HEK293T (cell line): ENCODE results near the gene ROR1.

Source experiments
- CTCF ChIA-PET: fragments of 350-600 bp; formaldehyde crosslinking; extraction: SDS; loops from one replicate; lab custom pipeline; 2021; ENCODE audit warnings: antibody characterized with exemption, inconsistent platforms; lab: Yijun Ruan, JAX
- POLR2A ChIA-PET: fragments of 350-600 bp; formaldehyde crosslinking; extraction: SDS; loops from one replicate; lab custom pipeline; 2020; ENCODE audit warnings: antibody characterized with exemption, inconsistent platforms; lab: Yijun Ruan, JAX
- DNase-seq: peaks from one replicate; pipeline ENCODE4 v3.0.0; 2012; ENCODE audit warnings: mixed read lengths; ENCODE audit errors: extremely low spot score
- ARNT ChIP-seq: fragments of 450-650 bp; IDR thresholded peaks from 2 replicates; pipeline ENCODE4 v1.6.1; 2017; ENCODE audit warnings: mild to moderate bottlenecking
- BHLHE40 ChIP-seq: fragments of 450-650 bp; IDR thresholded peaks from 2 replicates; pipeline ENCODE4 v1.6.1; 2016; ENCODE audit warnings: mild to moderate bottlenecking, moderate library complexity, borderline replicate concordance
- CTBP1 ChIP-seq: fragments of 450-650 bp; IDR thresholded peaks from 2 replicates; pipeline ENCODE4 v1.6.1; 2016; ENCODE audit warnings: borderline replicate concordance
- ELF4 ChIP-seq: fragments of 450-650 bp; IDR thresholded peaks from 2 replicates; pipeline ENCODE4 v1.6.1; 2017; ENCODE audit warnings: antibody characterized with exemption
- FOXA1 ChIP-seq: fragments of 450-650 bp; IDR thresholded peaks from 2 replicates; pipeline ENCODE4 v1.6.1; 2016; ENCODE audit warnings: mild to moderate bottlenecking
- FOXK2 ChIP-seq: fragments of 450-650 bp; IDR thresholded peaks from 2 replicates; pipeline ENCODE4 v1.6.1; 2016; ENCODE audit warnings: mild to moderate bottlenecking
- FOXM1 ChIP-seq: fragments of 450-650 bp; IDR thresholded peaks from 2 replicates; pipeline ENCODE4 v1.6.1; 2017; ENCODE audit warnings: mild to moderate bottlenecking, borderline replicate concordance
- HDGF ChIP-seq: fragments of 450-650 bp; IDR thresholded peaks from 2 replicates; pipeline ENCODE4 v1.6.1; 2017; ENCODE audit warnings: antibody characterized with exemption, borderline replicate concordance
- L3MBTL2 ChIP-seq: fragments of 450-650 bp; conservative IDR thresholded peaks from 2 replicates; pipeline ENCODE4 v1.6.1; 2016; ENCODE audit warnings: mild to moderate bottlenecking
- LEF1 ChIP-seq: fragments of 450-650 bp; IDR thresholded peaks from 2 replicates; pipeline ENCODE4 v1.6.1; 2017; ENCODE audit warnings: mild to moderate bottlenecking, borderline replicate concordance
- NFRKB ChIP-seq: fragments of 450-650 bp; IDR thresholded peaks from 2 replicates; pipeline ENCODE4 v1.6.1; 2016; ENCODE audit warnings: mild to moderate bottlenecking, moderate library complexity
- PKNOX1 ChIP-seq: fragments of 450-650 bp; IDR thresholded peaks from 2 replicates; pipeline ENCODE4 v1.6.1; 2016
- SP1 ChIP-seq: fragments of 450-650 bp; IDR thresholded peaks from 2 replicates; pipeline ENCODE4 v1.6.1; 2017
- SUZ12 ChIP-seq: fragments of 450-650 bp; IDR thresholded peaks from 2 replicates; pipeline ENCODE4 v1.6.1; 2016; ENCODE audit warnings: mild to moderate bottlenecking
- TARDBP ChIP-seq: fragments of 450-650 bp; IDR thresholded peaks from 2 replicates; pipeline ENCODE4 v1.6.1; 2016
- ZNF384 ChIP-seq: fragments of 450-650 bp; IDR thresholded peaks from 2 replicates; pipeline ENCODE4 v1.6.1; 2016

Gene ROR1

DNA sequence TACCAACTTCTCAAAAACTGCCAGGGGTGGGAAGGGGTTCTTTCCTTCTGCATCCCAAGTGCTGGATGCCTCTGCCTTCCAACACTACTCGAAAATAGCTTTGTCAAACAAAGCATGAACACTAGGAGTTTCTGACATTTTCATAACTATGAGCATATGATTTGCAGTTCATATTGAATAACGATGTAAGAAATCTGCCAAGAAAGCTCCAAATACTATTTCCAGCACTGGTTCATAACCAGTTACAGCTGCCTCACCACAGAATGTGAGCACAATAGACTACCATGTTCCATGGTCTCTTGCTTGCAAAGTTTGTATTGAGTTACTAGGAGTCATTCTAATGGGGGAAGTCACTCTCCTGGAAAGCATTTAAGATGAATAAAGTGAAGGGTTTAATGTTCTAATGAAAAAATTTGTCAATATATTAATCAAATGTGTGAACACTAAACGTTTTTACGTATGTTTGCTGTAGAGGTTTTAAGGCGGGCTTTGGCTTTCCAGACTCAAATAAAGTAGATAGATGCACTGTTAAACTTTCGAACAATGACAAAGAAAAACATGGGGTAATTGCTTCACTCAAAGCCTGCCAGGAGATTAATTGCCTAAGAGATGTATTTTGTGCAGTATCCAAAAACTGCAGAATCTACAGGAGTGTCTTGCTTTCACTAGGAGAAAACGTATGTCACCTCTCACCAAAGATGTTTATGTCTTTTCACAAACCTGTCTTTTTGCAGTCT is 351.1 kb downstream of the ROR1 start:
- POLR2A ChIA-PET = no interaction called here
- no peak for DNase-seq
- CTCF ChIA-PET = interaction anchor here (0.6 to 1.1 kb wide), 2 partner anchors 12 to 40 kb away, joined by 5 to 8 read pairs; no protein-coding TSS in a partner anchor
- TF ChIP-seq NFRKB (no peak), HDGF (no peak), SP1 (no peak), ARNT (no peak), CTBP1 (no peak), PKNOX1 (peak; percentile 72)

- TF ChIP-seq ZNF384 (no peak), BHLHE40 (no peak), SUZ12 (no peak), SP1 (no peak), TARDBP (no peak), HDGF (no peak), L3MBTL2 (no peak), ARNT (no peak), LEF1 (no peak), NFRKB (no peak), CTBP1 (no peak), FOXK2 (no peak), FOXA1 (no peak), PKNOX1 (no peak), FOXM1 (no peak), ELF4 (no peak)
- no peak for DNase-seq
- ChIA-PET CTCF (interaction anchor here (0.5 to 0.8 kb wide), 2 partner anchors 11 to 19 kb away, joined by 3 read pairs; no protein-coding TSS in a partner anchor), POLR2A (no interaction called here)
Observed at GRCh38 chr1:64126581-64126980, 352.8 kb downstream of the ROR1 start.

GRCh38 chr1:64127297-64127696 is 353.5 kb downstream of the ROR1 start:
- CTCF ChIA-PET = interaction anchor here (0.5 kb wide), 1 partner anchor 19 kb away, joined by 3 read pairs; no protein-coding TSS in a partner anchor
- no peak for DNase-seq
- TF ChIP-seq FOXM1 (no peak), ZNF384 (no peak), FOXA1 (no peak), ARNT (no peak), FOXK2 (no peak), CTBP1 (no peak), ELF4 (no peak), SP1 (no peak), TARDBP (no peak), L3MBTL2 (no peak), LEF1 (no peak)
- POLR2A ChIA-PET = no interaction called here

DNA sequence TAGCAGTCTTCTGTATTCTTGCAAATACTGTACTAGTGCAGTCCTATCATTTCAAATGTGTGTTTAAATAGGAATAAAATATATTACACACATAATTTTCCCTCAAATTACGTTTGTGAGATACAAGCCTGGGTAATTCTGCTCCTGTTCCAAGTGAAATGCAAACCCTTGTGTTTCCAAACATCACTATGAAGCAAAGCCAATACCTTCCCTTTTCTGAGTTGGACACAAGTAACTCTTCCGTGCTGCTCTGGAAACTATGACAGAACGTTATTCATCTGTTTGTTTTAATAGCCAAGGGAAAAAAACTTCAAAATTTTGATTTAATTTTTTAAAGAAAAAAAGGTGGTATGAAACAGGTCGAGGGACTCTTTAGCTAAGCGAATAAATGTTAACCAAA is 355.9 kb downstream of the ROR1 start:
- DNase-seq = no peak
- TF ChIP-seq FOXA1 (no peak), CTBP1 (no peak), SP1 (no peak), BHLHE40 (no peak), ARNT (no peak), SUZ12 (no peak), FOXK2 (no peak), HDGF (no peak)
- ChIA-PET CTCF (no interaction called here), POLR2A (no interaction called here)

- ChIA-PET CTCF (no interaction called here), POLR2A (no interaction called here)
- TF ChIP-seq PKNOX1 = no peak
- no peak for TF ChIP-seq CTBP1
- no peak for TF ChIP-seq ARNT
- no peak for TF ChIP-seq L3MBTL2
- no peak for TF ChIP-seq FOXM1
- no peak for TF ChIP-seq TARDBP
- TF ChIP-seq HDGF = no peak
- no peak for TF ChIP-seq BHLHE40
- TF ChIP-seq LEF1 = no peak
- no peak for TF ChIP-seq FOXA1
- no peak for TF ChIP-seq ZNF384
- TF ChIP-seq SUZ12 = no peak
- TF ChIP-seq NFRKB = no peak
- no peak for TF ChIP-seq SP1
- DNase-seq = no peak
Observed at GRCh38 chr1:64131155-64131554, 357.3 kb downstream of the ROR1 start.

DNA sequence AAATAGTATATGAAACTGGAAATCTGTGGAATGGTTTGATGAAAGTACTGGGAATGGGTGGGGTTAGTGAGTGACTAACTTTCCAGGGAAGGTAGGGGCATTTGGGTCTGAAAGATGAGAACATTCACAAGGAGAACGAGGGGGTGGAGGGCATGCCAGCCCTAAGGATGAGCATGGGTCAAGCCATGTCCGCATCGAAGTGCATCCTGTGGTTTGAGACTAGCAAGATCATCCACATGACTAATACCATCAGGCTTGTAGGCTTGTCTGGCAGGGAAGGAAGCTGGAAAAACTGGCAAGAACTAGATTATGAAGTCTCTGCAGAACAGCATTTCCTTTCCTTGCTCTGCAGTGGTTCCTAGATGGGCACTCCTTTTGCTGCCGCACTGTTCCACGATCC is 359.2 kb downstream of the ROR1 start:
- ChIA-PET POLR2A (no interaction called here), CTCF (no interaction called here)
- no peak for DNase-seq
- TF ChIP-seq HDGF (no peak), FOXA1 (no peak), PKNOX1 (no peak), L3MBTL2 (no peak), ZNF384 (no peak), NFRKB (no peak), BHLHE40 (no peak), ARNT (no peak), SUZ12 (no peak), FOXK2 (no peak), FOXM1 (no peak), CTBP1 (no peak), TARDBP (no peak), ELF4 (no peak), LEF1 (no peak), SP1 (no peak)
